HepG2 (cell line): ENCODE measurements around the gene SRSF10. TPM values are rescaled to one million over a fixed set of nuclear protein-coding genes. Genes with fewer than 3 reads are reported as not detected.

Experiments used
- BCLAF1 ChIP-seq: fragments of 450-650 bp; IDR thresholded peaks from 2 replicates; pipeline ENCODE4 v1.6.1; 2017; ENCODE audit warnings: mild to moderate bottlenecking
- BRD4 ChIP-seq: sonication (generic); formaldehyde crosslinking; IDR thresholded peaks from 2 replicates; pipeline ENCODE4 v1.4.0; 2020; ENCODE audit warnings: missing genetic modification reagents
- CCDC6 ChIP-seq: sonication (generic); formaldehyde crosslinking; IDR thresholded peaks from 2 replicates; pipeline ENCODE4 v1.8.1; 2022; ENCODE audit warnings: mild to moderate bottlenecking, missing genetic modification reagents, moderate library complexity
- E2F1 ChIP-seq: sonication (generic); formaldehyde crosslinking; IDR thresholded peaks from 2 replicates; pipeline ENCODE4 v1.5.0; 2020; ENCODE audit warnings: missing genetic modification reagents
- FOXJ3 ChIP-seq: sonication (generic); formaldehyde crosslinking; IDR thresholded peaks from 2 replicates; pipeline ENCODE4 v1.4.0; 2020; ENCODE audit warnings: missing genetic modification reagents, mild to moderate bottlenecking, borderline replicate concordance
- NCOA5 ChIP-seq: sonication (generic); formaldehyde crosslinking; IDR thresholded peaks from 2 replicates; pipeline ENCODE4 v1.4.0; 2020; ENCODE audit warnings: missing genetic modification reagents
- NKX3-1 ChIP-seq: sonication (generic); formaldehyde crosslinking; IDR thresholded peaks from 2 replicates; pipeline ENCODE4 v1.5.0; 2020; ENCODE audit warnings: missing genetic modification reagents
- NRL ChIP-seq: sonication (generic); formaldehyde crosslinking; IDR thresholded peaks from 2 replicates; pipeline ENCODE4 v1.5.0; 2020; ENCODE audit warnings: missing genetic modification reagents, mild to moderate bottlenecking, moderate library complexity, borderline replicate concordance
- PREB ChIP-seq: sonication (generic); formaldehyde crosslinking; IDR thresholded peaks from 2 replicates; pipeline ENCODE4 v1.4.0; 2020; ENCODE audit warnings: missing genetic modification reagents
- PRMT3 ChIP-seq: sonication (generic); formaldehyde crosslinking; IDR thresholded peaks from 2 replicates; pipeline ENCODE4 v1.8.1; 2022; ENCODE audit warnings: low read depth, mild to moderate bottlenecking, moderate library complexity, missing genetic modification reagents, borderline replicate concordance
- PRPF4 ChIP-seq: fragments of 200-400 bp; formaldehyde crosslinking; IDR thresholded peaks from 2 replicates; pipeline ENCODE4 v1.6.1; 2016; ENCODE audit warnings: low read length, low read depth; ENCODE audit not compliant: poor library complexity, severe bottlenecking
- SIN3A ChIP-seq: IDR thresholded peaks from 2 replicates; pipeline ENCODE4 v1.6.1; 2011; ENCODE audit warnings: low read depth, mild to moderate bottlenecking, control low read depth, low read length, borderline replicate concordance
- SOX13 ChIP-seq, 3 experiments: fragments of 450-650 bp in 1 of 3; sonication (generic) in 1 of 3; formaldehyde crosslinking in 1 of 3; IDR thresholded peaks in 2 of 3; conservative IDR thresholded peaks in 1 of 3; 2 replicates each; pipeline versions ENCODE4 v1.5.0 to v1.6.1; 2016 to 2020; ENCODE audit warnings: antibody characterized with exemption in 1 of 3, mild to moderate bottlenecking in 1 of 3, missing compliant biosample characterization in 1 of 3, missing genetic modification reagents in 1 of 3, moderate library complexity in 1 of 3
- TEAD3 ChIP-seq: optimal IDR thresholded peaks from 2 replicates; pipeline ENCODE3; 2016; ENCODE audit warnings: borderline replicate concordance
- ZFAT ChIP-seq: sonication (generic); formaldehyde crosslinking; conservative IDR thresholded peaks from 2 replicates; pipeline ENCODE4 v1.8.1; 2023; ENCODE audit warnings: missing genetic modification reagents, inconsistent platforms
- ZNF274 ChIP-seq: sonication (generic); formaldehyde crosslinking; IDR thresholded peaks from 2 replicates; pipeline ENCODE4 v1.5.1; 2020; ENCODE audit warnings: mild to moderate bottlenecking, missing genetic modification reagents
- ZNF619 ChIP-seq: sonication (generic); formaldehyde crosslinking; IDR thresholded peaks from 2 replicates; pipeline ENCODE4 v1.4.0; 2020; ENCODE audit warnings: mild to moderate bottlenecking, missing genetic modification reagents
- ZNF672 ChIP-seq: sonication (generic); formaldehyde crosslinking; IDR thresholded peaks from 2 replicates; pipeline ENCODE4 v1.8.1; 2022; ENCODE audit warnings: missing genetic modification reagents
- ZNF703 ChIP-seq: sonication (generic); formaldehyde crosslinking; IDR thresholded peaks from 2 replicates; pipeline ENCODE4 v1.5.1; 2020; ENCODE audit warnings: missing genetic modification reagents, mild to moderate bottlenecking, moderate library complexity, borderline replicate concordance
- ZNF879 ChIP-seq: sonication (generic); formaldehyde crosslinking; IDR thresholded peaks from 2 replicates; pipeline ENCODE4 v1.8.1; 2023; ENCODE audit warnings: missing genetic modification reagents
- ZSCAN9 ChIP-seq: IDR thresholded peaks from 2 replicates; pipeline ENCODE4 v1.6.1; 2016; ENCODE audit warnings: borderline replicate concordance
- polyA plus RNA-seq, 8 experiments: library from polyadenylated mRNA; depleted of rRNA in 3 of 8; stranded (reverse) in 7 of 8; unstranded in 1 of 8; fragments of >200 nt; fragmentation: Illumina TruSeq in 4 of 8; extraction: Trizol in 4 of 8; gene quantifications; 2 replicates each; pipeline versions ENCODE4 v1.2.1 to v1.2.3, GENCODE V29; 2011 to 2016; ENCODE audit warnings: low read depth in 4 of 8, missing spikeins in 1 of 8, mixed read lengths in 1 of 8; ENCODE audit not compliant: insufficient read depth in 1 of 8
- total RNA-seq, 5 experiments: library from RNA; depleted of rRNA; stranded (reverse); fragments of >200 nt; fragmentation: Illumina TruSeq; extraction: Trizol; gene quantifications; 2 replicates each; pipeline ENCODE4 v1.2.3, GENCODE V29; 2016; ENCODE audit warnings: low read depth in 1 of 5
- TF ChIP-seq, protein P1 (sequence below): sonication (generic); formaldehyde crosslinking; IDR thresholded peaks from 2 replicates; pipeline ENCODE4 v1.8.0; 2022; ENCODE audit warnings: missing genetic modification reagents, mild to moderate bottlenecking, borderline replicate concordance

SRSF10 gene
- total and polyA plus RNA-seq, 2 of the 13 experiments (the other 11 are each of a cell fraction or from before 2014, with no cell fraction given): 126 to 186 TPM

- TF ChIP-seq PRMT3 (CRISPR knock-in tag): no peak
- no peak for TF ChIP-seq ZNF703
- no peak for TF ChIP-seq SOX13 (IDR thresholded peaks at IDR 0.05)
- TF ChIP-seq SOX13 (CRISPR knock-in tag; conservative IDR thresholded peaks at IDR 0.05 in 1 of 2, IDR thresholded peaks at IDR 0.05 in 1 of 2): no peak; a peak in 1 of 4 replicates
- TF ChIP-seq NRL (CRISPR knock-in tag): no peak
- TF ChIP-seq SIN3A: peak; percentile 49; the same call in 1 of the 2 replicates
- TF ChIP-seq ZSCAN9 (CRISPR knock-in tag): no peak
- TF ChIP-seq NKX3-1 (CRISPR knock-in tag): no peak
- TF ChIP-seq PREB: no peak
- TF ChIP-seq CCDC6: no peak
- no peak for TF ChIP-seq TEAD3 (CRISPR knock-in tag)
- TF ChIP-seq, protein P1, sequence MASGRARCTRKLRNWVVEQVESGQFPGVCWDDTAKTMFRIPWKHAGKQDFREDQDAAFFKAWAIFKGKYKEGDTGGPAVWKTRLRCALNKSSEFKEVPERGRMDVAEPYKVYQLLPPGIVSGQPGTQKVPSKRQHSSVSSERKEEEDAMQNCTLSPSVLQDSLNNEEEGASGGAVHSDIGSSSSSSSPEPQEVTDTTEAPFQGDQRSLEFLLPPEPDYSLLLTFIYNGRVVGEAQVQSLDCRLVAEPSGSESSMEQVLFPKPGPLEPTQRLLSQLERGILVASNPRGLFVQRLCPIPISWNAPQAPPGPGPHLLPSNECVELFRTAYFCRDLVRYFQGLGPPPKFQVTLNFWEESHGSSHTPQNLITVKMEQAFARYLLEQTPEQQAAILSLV (CRISPR knock-in tag): no peak
- TF ChIP-seq BRD4: no peak
- TF ChIP-seq E2F1 (CRISPR knock-in tag): no peak
- no peak for TF ChIP-seq ZNF879 (CRISPR knock-in tag)
- no peak for TF ChIP-seq BCLAF1
- no peak for TF ChIP-seq NCOA5 (CRISPR knock-in tag)
- TF ChIP-seq PRPF4: no peak
- TF ChIP-seq ZNF274: no peak
- TF ChIP-seq FOXJ3 (CRISPR knock-in tag): no peak
- no peak for TF ChIP-seq ZNF672
- no peak for TF ChIP-seq ZFAT (CRISPR knock-in tag)
- no peak for TF ChIP-seq ZNF619 (CRISPR knock-in tag)
Observed at GRCh38 chr1:24022581-24023361, 42.6 kb upstream of the SRSF10 start (continued).
